Spleen (tissue), 7 donors: Measurements from ENCODE around the gene DERL2.

Experiments
- POLR2A ChIP-seq, 3 donors: fragments of 450-650 bp; IDR thresholded peaks; one replicate each; pipeline ENCODE4 v1.5.1; 2017; ENCODE audit warnings: antibody characterized with exemption in 3 of 3, mild to moderate bottlenecking in 1 of 3
- POLR2AphosphoS5 ChIP-seq, 3 donors: sonication (generic); formaldehyde crosslinking; IDR thresholded peaks; one replicate each; pipeline ENCODE4 v1.5.1; 2017; ENCODE audit warnings: antibody characterized with exemption in 3 of 3
- TF ChIP-seq, protein P1 (sequence below), 11 experiments: fragments of 200-600 bp in 7 of 11; fragments of 450-650 bp in 4 of 11; sonication (generic) in 4 of 11; IDR thresholded peaks in 8 of 11; conservative IDR thresholded peaks in 3 of 11; 1 replicate in 7 of 11; 2 replicates in 4 of 11; pipeline versions ENCODE4 v1.4.0 to v1.8.0; 2016 to 2021; ENCODE audit warnings: antibody characterized with exemption in 11 of 11, inconsistent platforms in 4 of 11, mild to moderate bottlenecking in 1 of 11
- donor health status: DM: no; HTN: no; CAD: no; lungs with moderate emphysema.
- donor health status: DM: no; HTN: no; CAD: no.
- donor health status: DM: no; HTN: no; CAD: no.

GRCh38 chr17:5506307-5506706 is 20.3 kb upstream of the DERL2 start:
- TF ChIP-seq, protein P1, sequence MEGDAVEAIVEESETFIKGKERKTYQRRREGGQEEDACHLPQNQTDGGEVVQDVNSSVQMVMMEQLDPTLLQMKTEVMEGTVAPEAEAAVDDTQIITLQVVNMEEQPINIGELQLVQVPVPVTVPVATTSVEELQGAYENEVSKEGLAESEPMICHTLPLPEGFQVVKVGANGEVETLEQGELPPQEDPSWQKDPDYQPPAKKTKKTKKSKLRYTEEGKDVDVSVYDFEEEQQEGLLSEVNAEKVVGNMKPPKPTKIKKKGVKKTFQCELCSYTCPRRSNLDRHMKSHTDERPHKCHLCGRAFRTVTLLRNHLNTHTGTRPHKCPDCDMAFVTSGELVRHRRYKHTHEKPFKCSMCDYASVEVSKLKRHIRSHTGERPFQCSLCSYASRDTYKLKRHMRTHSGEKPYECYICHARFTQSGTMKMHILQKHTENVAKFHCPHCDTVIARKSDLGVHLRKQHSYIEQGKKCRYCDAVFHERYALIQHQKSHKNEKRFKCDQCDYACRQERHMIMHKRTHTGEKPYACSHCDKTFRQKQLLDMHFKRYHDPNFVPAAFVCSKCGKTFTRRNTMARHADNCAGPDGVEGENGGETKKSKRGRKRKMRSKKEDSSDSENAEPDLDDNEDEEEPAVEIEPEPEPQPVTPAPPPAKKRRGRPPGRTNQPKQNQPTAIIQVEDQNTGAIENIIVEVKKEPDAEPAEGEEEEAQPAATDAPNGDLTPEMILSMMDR (IDR thresholded peaks at IDR 0.05 in 8 of 11, conservative IDR thresholded peaks at IDR 0.05 in 3 of 11) = no peak
- no peak for TF ChIP-seq POLR2A (IDR thresholded peaks at IDR 0.05)
- TF ChIP-seq POLR2AphosphoS5 (IDR thresholded peaks at IDR 0.05) = no peak
